GM21447 (cell line): ENCODE results near the gene ANK2.

ENCODE experiments used
- ATAC-seq: cut with Tn5 transposase; IDR thresholded peaks from one replicate; pipeline ENCODE4 v1.9.1; 2021; ENCODE audit not compliant: unreplicated experiment

The ANK2 gene

GRCh38 chr4:113389160-113389559 lies 339.7 kb downstream of the ANK2 start:
- ATAC-seq, result no peak

DNA sequence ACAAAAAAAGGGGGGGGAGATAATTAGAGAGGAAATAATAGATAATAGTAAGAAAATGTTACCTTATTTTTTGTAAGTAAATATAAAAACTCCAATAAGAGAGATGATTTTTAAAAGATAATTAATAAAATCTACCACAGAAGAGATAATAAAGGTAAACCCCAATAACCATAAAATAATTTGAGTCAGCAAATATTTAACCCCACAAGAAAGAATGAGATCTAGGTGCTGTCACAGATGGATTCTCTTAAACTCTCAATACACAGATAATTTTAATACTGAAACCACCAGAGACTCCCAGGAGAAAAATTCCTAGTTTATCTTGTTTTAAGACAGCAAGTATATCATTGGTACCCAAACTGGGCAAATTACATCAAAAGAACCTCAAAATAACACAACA lies 341.4 kb downstream of the ANK2 start:
- no peak for ATAC-seq

DNA sequence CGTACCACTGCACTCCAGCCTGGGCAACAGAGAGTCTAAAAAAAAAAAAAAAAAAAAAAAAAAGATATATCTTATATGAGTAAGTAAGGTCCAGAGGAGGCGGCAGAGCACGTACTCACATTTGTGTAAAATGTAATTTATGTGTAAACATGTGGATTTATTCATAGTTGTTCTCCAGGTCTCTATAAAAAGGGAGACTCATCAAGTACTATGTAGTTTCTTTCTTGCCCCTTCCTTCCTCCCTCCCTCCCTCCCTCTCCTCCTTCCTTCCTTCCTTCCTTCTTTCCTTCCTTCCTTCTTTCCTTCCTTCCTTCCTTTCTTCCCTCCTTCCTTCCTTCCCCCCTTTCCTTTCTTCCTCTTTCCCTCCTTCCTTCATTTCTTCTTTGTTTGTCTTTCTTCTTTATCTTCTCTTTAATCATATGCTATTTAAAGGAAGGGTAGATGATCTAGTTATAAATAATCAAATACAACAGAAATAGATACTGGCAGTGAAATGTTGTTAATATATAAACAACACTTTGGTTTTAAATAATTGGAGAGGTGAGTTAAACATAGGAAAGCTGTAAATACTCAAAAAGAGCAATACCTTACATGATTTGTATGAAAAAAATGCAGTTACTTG lies 344.8 kb downstream of the ANK2 start:
- ATAC-seq, result no peak

- ATAC-seq, result peak; percentile 99
Observed at GRCh38 chr4:113394730-113395530, 345.5 kb downstream of the ANK2 start.

GRCh38 chr4:113397114-113397701 lies 347.8 kb downstream of the ANK2 start:
- ATAC-seq, result no peak

GRCh38 chr4:113398441-113399143 lies 349.1 kb downstream of the ANK2 start:
- ATAC-seq, result no peak

DNA sequence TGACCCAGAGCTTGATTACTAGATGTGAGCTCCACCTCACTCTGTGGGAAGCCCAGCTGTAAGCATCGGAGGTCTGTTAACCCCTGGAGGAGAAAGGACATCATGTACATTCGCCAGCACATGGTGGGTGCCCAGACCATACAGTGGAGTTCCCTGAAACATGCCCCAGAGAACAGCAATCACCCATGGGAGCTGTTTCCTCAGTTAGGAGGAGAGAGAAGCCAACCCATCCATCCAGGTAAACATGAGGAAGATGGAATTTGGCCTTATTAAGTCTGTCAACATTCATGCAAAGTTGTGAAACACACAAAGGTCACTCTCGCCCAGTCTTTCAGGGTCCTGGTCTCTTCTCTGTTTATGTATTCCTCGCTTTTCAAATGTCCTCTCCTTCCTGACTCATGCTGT lies 354.7 kb downstream of the ANK2 start:
- no peak for ATAC-seq

DNA sequence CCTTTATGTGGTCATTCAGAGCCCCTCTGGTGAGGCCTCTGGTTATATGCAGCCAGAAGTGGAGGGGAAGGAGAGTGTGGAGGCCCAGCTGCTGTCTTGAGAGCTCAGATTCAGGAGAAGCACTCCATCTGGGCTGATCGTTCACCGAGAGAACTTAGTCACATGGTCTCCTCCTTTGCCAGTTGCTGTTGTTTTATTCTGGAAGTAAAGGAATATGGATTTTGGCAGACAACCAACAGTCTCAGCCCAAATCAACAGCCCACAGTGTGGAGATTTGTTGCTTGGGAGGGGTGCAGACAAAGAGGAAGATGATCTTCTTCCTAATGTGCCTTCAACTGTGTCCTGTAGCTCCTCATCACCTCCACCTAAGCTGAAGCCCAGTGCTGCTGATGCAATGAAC lies 355.4 kb downstream of the ANK2 start:
- no peak for ATAC-seq

DNA sequence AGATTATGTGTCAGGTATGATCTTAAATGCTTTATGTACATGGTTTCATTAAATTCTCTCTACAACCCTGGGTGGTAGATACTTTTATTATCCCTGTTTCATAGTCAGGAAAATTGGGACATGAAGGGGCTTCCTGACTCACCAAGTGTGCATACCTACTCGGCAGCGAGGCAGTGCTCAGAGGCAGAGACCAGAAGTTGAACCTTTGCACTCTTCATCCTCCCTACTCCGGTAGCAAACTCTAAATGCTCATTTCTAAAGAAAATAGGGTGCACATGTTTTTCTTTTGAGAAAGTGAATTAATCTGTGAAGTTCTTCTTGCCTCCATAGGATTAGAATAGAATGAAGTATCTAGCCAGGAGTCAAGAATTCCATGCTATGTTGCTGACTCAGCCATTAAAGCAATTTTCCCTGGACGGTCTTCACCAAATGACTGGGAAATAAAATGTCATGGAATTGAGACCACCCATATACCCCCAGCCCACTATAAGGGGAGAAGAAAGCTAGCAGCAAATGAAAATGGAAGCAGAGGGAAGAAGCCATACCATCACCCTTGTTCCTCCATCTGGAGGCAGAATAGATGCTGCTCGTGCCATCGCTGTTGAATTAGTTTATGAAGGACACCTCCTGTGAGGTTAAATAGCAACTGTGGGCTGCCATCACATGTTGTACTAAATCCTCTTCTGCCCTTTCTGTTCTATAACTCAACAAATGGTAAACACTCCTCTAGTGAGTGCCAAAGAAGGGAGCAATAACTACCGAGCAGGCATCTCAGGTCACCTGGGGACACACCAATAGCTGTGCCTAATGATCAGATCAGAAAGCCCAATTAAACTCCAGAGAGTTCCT lies 356.6 kb downstream of the ANK2 start:
- no peak for ATAC-seq

GRCh38 chr4:113406723-113407016 lies 357.2 kb downstream of the ANK2 start:
- no peak for ATAC-seq

DNA sequence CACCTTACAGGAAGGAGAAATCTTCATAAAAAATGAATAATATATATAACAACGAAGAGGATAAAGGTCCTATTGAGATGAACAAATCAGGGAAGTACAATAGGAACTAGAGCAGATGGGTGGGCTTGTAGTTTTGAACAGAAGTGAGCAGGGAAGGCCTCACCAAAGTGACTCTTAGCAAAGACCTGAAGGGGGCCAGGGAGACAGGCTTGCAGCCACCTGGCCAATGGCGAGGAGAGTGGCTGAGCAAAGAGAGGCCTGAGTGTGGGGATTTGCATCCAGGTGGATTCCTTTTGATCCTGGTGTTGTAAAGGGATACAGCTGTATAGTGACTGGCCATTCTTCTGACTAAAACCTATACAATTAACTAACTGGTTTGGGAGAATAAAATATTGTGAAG lies 358.0 kb downstream of the ANK2 start:
- ATAC-seq, result no peak

DNA sequence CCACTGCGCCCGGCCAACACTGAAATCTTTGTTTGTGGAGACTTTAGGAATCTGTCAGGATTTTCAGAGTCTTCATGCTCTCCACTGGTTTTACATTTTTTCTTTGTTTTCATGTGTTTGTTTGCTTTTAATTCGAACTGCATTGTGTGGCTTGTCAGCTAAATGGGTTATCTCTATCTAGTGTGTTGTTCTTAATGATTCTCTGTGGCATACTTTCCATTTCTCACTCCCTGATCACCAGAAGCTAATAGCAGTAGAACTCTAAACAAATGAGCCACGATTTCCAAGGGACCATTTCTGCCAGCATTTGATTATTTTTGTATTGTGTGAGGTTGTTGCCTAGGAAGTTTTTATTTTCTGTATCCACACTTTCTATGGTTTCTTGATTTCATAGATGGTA lies 359.7 kb downstream of the ANK2 start:
- no peak for ATAC-seq

DNA sequence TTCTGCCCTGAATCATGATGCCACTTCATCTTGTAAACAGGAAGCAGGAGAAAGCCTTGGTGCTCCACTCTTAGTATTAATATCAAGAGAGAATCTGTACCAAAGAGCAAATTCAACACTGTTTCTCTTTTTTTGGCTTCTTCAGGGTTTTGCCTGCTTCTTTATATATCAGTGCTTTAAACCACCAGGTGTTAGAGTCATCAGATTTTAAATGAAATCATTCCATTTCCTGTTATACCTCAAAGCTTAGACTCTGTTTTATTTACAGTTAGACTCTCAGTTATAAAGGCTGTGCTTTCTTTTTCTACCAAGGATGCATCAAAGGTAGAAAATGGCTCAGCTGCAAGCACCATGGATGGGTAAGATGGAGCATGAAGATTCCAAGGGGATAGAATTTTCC lies 361.2 kb downstream of the ANK2 start:
- no peak for ATAC-seq

GRCh38 chr4:113411496-113411938 lies 362.1 kb downstream of the ANK2 start:
- no peak for ATAC-seq

DNA sequence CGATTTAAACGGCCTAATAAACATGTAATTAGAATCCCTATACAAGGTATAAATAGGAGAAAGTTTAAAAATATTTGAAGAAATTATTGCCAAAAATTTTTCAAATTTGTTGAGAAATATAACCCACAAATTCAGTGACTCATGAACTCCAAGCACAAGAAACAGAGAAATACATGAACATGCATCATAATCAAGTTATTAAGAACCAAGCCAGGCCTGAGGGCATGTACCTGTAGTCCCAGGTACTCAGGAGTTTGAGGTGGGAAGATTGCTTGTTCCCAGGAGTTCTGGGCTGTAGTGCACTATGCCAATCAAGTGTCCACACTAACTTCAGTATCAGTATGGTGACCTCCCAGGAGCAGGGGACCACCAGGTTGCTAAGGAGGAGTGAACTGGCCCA lies 370.2 kb downstream of the ANK2 start:
- no peak for ATAC-seq

DNA sequence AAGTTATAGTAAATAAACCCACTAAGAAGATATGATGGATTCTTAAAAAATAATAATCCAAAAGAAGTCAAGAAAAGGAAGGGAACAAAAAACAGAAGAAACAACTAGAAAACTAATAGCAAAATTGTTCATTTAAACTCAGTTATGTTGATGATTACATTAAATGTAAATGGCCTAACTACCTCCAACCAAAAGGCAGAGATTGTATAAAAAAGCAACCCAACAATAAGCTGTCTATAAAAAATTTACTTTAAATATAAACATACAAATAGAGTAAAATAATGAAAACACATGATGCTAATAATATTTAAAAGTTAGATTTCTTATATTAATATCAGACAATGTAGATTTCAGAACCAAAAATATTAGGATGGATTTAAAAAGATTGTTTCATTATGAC lies 371.5 kb downstream of the ANK2 start:
- ATAC-seq, result no peak

- ATAC-seq, result no peak
Observed at GRCh38 chr4:113423631-113424030, 374.2 kb downstream of the ANK2 start.

GRCh38 chr4:113433116-113433515 lies 383.7 kb downstream of the ANK2 start:
- ATAC-seq, result no peak
